ENCODE measurements around the gene POLR2B. TPM values are rescaled to one million over a fixed set of nuclear protein-coding genes. Genes with fewer than 3 reads are reported as not detected.

Gene POLR2B
- total RNA-seq, 2 donors from 2014 or later, result 106 to 112 TPM

- H3K27ac ChIP-seq (ENCODE audit: low read depth, low read length), result no peak overlapping the region
- 82% methylated on average over 5 of the region's 5 CpGs; no CpG with 5 or more reads in 1 of the 2 experiments for WGBS, 2 experiments (ENCODE audit: insufficient coverage in 1 of 2, insufficient read length in 1 of 2)
These were observed 82.7 kb downstream of the POLR2B start for GRCh38 chr4:57061395-57061794.

GRCh38 chr4:57063518-57063917 is 84.8 kb downstream of the POLR2B start:
- Histone ChIP-seq H3K4me3 (ENCODE audit: low read length) (no peak overlapping the region), H3K9me3 (ENCODE audit: control insufficient read depth, low read length) (no peaks in the 10 kb centered on the region), H3K4me1 (ENCODE audit: control insufficient read depth, insufficient read depth, low read length) (no peaks in the 10 kb centered on the region), H3K27me3 (ENCODE audit: control insufficient read depth, insufficient read depth, low read length, poor library complexity, severe bottlenecking) (no peaks in the 10 kb centered on the region), H3K9ac (ENCODE audit: extremely low read depth, low read length, poor library complexity, severe bottlenecking) (no peak overlapping the region), H3K27ac (ENCODE audit: low read depth, low read length) (no peak overlapping the region), H3K36me3 (ENCODE audit: control insufficient read depth, insufficient read depth, low read length) (no peaks in the 10 kb centered on the region)
- no peak overlapping the region for H3K4me3 Mint-ChIP-seq
- peaks cover 4% of the 10 kb centered on the region for H3K4me1 Mint-ChIP-seq
- DNase-seq, result no peak
- no peaks in the 10 kb centered on the region for H3K9me3 Mint-ChIP-seq
- no peak overlapping the region for H3K27ac Mint-ChIP-seq
- 100% methylated on average over 1 of the region's 1 CpG; no CpG with 5 or more reads in 1 of the 2 experiments for WGBS, 2 experiments (ENCODE audit: insufficient coverage in 1 of 2, insufficient read length in 1 of 2)
- H3K27me3 Mint-ChIP-seq (ENCODE audit: insufficient read depth), result no peaks in the 10 kb centered on the region
- no peak for TF ChIP-seq CTCF (conservative IDR thresholded peaks at IDR 0.05)
- H3K36me3 Mint-ChIP-seq (ENCODE audit: low read depth), result no peaks in the 10 kb centered on the region

More at GRCh38 chr4:57061395-57061794, 82.7 kb downstream of the POLR2B start:
- Mint-ChIP-seq H3K4me1 (peaks cover 12% of the 10 kb centered on the region), H3K4me3 (no peak overlapping the region), H3K36me3 (ENCODE audit: low read depth) (no peaks in the 10 kb centered on the region), H3K27me3 (ENCODE audit: insufficient read depth) (no peaks in the 10 kb centered on the region), H3K9me3 (no peaks in the 10 kb centered on the region), H3K27ac (no peak overlapping the region)
- Histone ChIP-seq H3K4me3 (ENCODE audit: low read length) (no peak overlapping the region), H3K27me3 (ENCODE audit: control insufficient read depth, insufficient read depth, low read length, poor library complexity, severe bottlenecking) (no peaks in the 10 kb centered on the region), H3K4me1 (ENCODE audit: control insufficient read depth, insufficient read depth, low read length) (no peaks in the 10 kb centered on the region), H3K36me3 (ENCODE audit: control insufficient read depth, insufficient read depth, low read length) (no peaks in the 10 kb centered on the region), H3K9ac (ENCODE audit: extremely low read depth, low read length, poor library complexity, severe bottlenecking) (no peak overlapping the region), H3K9me3 (ENCODE audit: control insufficient read depth, low read length) (no peaks in the 10 kb centered on the region)
- no peak for TF ChIP-seq CTCF (conservative IDR thresholded peaks at IDR 0.05)
- no peak for DNase-seq

- Histone ChIP-seq H3K36me3 (ENCODE audit: control insufficient read depth, insufficient read depth, low read length) (no peaks in the 10 kb centered on the region), H3K4me1 (ENCODE audit: control insufficient read depth, insufficient read depth, low read length) (no peaks in the 10 kb centered on the region), H3K27ac (ENCODE audit: low read depth, low read length) (no peak overlapping the region), H3K27me3 (ENCODE audit: control insufficient read depth, insufficient read depth, low read length, poor library complexity, severe bottlenecking) (no peaks in the 10 kb centered on the region), H3K9me3 (ENCODE audit: control insufficient read depth, low read length) (no peaks in the 10 kb centered on the region), H3K9ac (ENCODE audit: extremely low read depth, low read length, poor library complexity, severe bottlenecking) (no peak overlapping the region), H3K4me3 (ENCODE audit: low read length) (no peak overlapping the region)
- peaks cover 2% of the 10 kb centered on the region for H3K27me3 Mint-ChIP-seq (ENCODE audit: insufficient read depth)
- TF ChIP-seq CTCF (conservative IDR thresholded peaks at IDR 0.05), result no peak
- 85% methylated on average over 2 of the region's 2 CpGs; no CpG with 5 or more reads in 1 of the 2 experiments for WGBS, 2 experiments (ENCODE audit: insufficient coverage in 1 of 2, insufficient read length in 1 of 2)
- no peak overlapping the region for H3K27ac Mint-ChIP-seq
- H3K9me3 Mint-ChIP-seq, result no peaks in the 10 kb centered on the region
- peaks cover 4% of the 10 kb centered on the region for H3K4me1 Mint-ChIP-seq
- no peak overlapping the region for H3K4me3 Mint-ChIP-seq
- no peak for DNase-seq
- no peaks in the 10 kb centered on the region for H3K36me3 Mint-ChIP-seq (ENCODE audit: low read depth)
These were observed 85.4 kb downstream of the POLR2B start for GRCh38 chr4:57064120-57064519.
